ENCODE data around the gene MICU1.

The MICU1 gene

DNA sequence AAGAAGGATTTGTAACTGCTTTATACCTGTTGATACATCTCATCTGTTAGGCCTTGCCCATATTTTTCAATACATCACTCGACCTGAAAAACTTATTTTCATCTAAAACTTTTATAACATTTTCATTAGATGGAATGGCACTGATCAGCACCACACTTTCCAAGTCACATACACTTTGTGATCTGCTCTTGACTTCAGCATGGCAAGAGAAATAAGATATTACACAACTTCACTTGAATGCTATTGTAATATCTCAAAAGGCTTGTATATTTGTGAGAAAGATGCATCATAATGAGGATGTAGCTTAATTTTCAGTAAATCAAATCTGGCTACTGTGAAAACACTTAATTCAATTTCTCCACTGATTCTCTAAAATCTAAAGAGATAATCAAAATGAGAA lies 126.2 kb downstream of the MICU1 start:
- H3K27ac ChIP-seq = no peak overlapping the region
- no peak overlapping the region for H3K4me3 ChIP-seq (ENCODE audit: low read depth, low read length)
- H3K36me3 ChIP-seq (replicated peaks) = no peaks in the 10 kb centered on the region
- H3K27me3 ChIP-seq (replicated peaks) = no peaks in the 10 kb centered on the region
- no peak for DNase-seq
- in situ Hi-C loops (cut with HindIII; ENCODE audit: low pct_ligation_motif_present, low sequenced_read_pairs) = no loop called here
- TF ChIP-seq CTCF (IDR thresholded peaks at IDR 0.05; ENCODE audit: low read depth, low read length, missing control alignments) = no peak

GRCh38 chr10:72490951-72491350 lies 134.9 kb downstream of the MICU1 start:
- Histone ChIP-seq H3K27ac (no peak overlapping the region), H3K27me3 (replicated peaks) (no peaks in the 10 kb centered on the region), H3K4me3 (ENCODE audit: low read depth, low read length) (no peak overlapping the region), H3K36me3 (replicated peaks) (no peaks in the 10 kb centered on the region)
- DNase-seq = peak; percentile 14
- TF ChIP-seq CTCF (IDR thresholded peaks at IDR 0.05; ENCODE audit: low read depth, low read length, missing control alignments) = no peak
- in situ Hi-C loops (cut with HindIII; ENCODE audit: low pct_ligation_motif_present, low sequenced_read_pairs) = no loop called here

DNA sequence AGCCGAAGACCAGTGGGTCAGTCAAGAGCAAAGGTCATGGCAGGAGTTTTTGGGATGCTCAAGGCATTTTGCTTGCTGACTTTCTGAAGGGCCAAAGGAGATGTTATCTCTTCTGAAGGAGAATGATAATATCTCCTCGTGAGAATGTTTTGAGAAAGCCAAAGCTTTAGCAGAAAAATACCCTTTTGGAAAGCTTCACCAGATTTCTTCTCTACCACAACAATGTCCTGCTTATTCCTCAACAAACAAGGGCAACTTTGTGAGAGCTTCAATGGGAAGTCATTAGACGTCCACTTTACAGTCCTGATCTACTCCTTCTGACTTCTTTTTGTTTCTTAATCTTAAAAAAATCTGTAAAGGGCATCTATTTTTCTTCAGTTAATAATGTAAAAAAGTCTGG lies 138.4 kb downstream of the MICU1 start:
- H3K27ac ChIP-seq = no peak overlapping the region
- no peak for TF ChIP-seq CTCF (IDR thresholded peaks at IDR 0.05; ENCODE audit: low read depth, low read length, missing control alignments)
- in situ Hi-C loops (cut with HindIII; ENCODE audit: low pct_ligation_motif_present, low sequenced_read_pairs) = no loop called here
- no peaks in the 10 kb centered on the region for H3K27me3 ChIP-seq (replicated peaks)
- no peak overlapping the region for H3K4me3 ChIP-seq (ENCODE audit: low read depth, low read length)
- H3K36me3 ChIP-seq (replicated peaks) = no peaks in the 10 kb centered on the region
- no peak for DNase-seq

DNA sequence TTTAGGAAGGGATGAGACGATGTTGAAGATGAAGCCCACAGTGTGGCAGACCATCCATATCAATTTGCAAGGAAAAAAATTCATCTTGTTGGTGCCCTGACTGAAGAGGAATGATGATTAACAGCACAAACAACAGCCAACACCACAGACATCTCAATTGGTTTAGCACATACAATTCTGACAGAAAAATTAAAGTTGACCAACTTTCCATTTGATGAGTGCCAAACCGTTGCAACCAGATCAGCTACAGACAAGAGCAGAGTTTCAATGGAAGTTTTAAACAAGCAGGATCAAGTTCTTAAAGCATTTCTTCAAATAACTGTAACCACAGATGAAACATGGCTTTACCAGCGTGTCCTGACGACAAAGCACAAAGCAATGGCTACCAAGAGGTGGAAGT lies 138.8 kb downstream of the MICU1 start:
- Histone ChIP-seq H3K36me3 (replicated peaks) (no peaks in the 10 kb centered on the region), H3K4me3 (ENCODE audit: low read depth, low read length) (no peak overlapping the region), H3K27ac (no peak overlapping the region), H3K27me3 (replicated peaks) (no peaks in the 10 kb centered on the region)
- DNase-seq = no peak
- in situ Hi-C loops (cut with HindIII; ENCODE audit: low pct_ligation_motif_present, low sequenced_read_pairs) = no loop called here
- TF ChIP-seq CTCF (IDR thresholded peaks at IDR 0.05; ENCODE audit: low read depth, low read length, missing control alignments) = no peak

DNA sequence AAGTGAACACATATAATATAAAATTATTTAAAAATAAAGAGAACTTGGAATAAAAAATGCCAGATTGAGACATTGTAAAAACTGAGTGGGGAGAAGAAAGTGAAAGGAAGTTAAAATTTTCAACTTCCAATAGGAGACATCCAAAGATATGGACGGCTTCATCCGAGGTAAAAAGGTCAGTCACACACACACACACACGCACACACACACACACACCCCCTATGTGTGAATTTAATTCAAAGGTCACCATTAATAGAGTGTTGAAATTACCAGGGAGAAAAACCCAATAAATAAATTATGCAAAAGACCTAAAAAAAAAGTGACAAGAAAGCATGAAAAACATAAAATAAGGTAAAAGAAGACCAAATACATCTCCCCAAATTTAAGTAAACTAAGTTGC lies 140.2 kb downstream of the MICU1 start:
- in situ Hi-C loops (cut with HindIII; ENCODE audit: low pct_ligation_motif_present, low sequenced_read_pairs) = no loop called here
- no peaks in the 10 kb centered on the region for H3K36me3 ChIP-seq (replicated peaks)

More for the DNA sequence above, 140.2 kb downstream of the MICU1 start:
- Histone ChIP-seq H3K27me3 (replicated peaks) (no peaks in the 10 kb centered on the region), H3K27ac (no peak overlapping the region), H3K4me3 (ENCODE audit: low read depth, low read length) (no peak overlapping the region)
- no peak for TF ChIP-seq CTCF (IDR thresholded peaks at IDR 0.05; ENCODE audit: low read depth, low read length, missing control alignments)
- no peak for DNase-seq
